ENCODE measurements around the gene ADGRD1. TPM values are rescaled to one million over a fixed set of nuclear protein-coding genes. Genes with fewer than 3 reads are reported as not detected.
A peak's percentile ranks its signal among the peaks of the same experiment; 100 is the strongest.
"Not testable (repeated sequence)": the region's sequence is repeated elsewhere in the genome, so short reads cannot be mapped to it uniquely, and the experiment has no call there.

Gene ADGRD1
- total RNA-seq = 10 to 100 TPM in 2 of 8 experiments, 1 to 10 TPM in 4, under 1 TPM in 2; 0.67 to 25.2 (median 2.9) TPM

- Histone ChIP-seq H3K27ac (no peak within 1 kb of the TSS), H3K4me1 (replicated peaks in 1 of 2) (peaks cover 28 to 31% of the 10 kb centered on the region in 2 donors), H3K4me3 (no peak within 1 kb of the TSS)
- WGBS, 10 experiments = 2 to 71% (median 47%) methylated on average over 1 to 24 of the region's 24 CpGs; no CpG with 5 or more reads in 2 of the 10 experiments
- ATAC-seq (replicated peaks in 6 of 8) = peak; percentile 37 to 79 (median 60)
- in situ Hi-C loops (cut with MboI; ENCODE audit: low pct_unique_long_range_greater_than_20kb in 2 of 9, low sequenced_read_pairs in 9 of 9, unreplicated experiment in 9 of 9) = no loop called here
Observed at GRCh38 chr12:130953771-130954543, at the start of gene ADGRD1. Gene ADGRD1 (plus strand): TSS chr12:130953907. CDS start chr12:130954466, 559 bp downstream.

GRCh38 chr12:130904064-130904463 lies 49.6 kb upstream of the ADGRD1 start:
- in situ Hi-C loops (cut with MboI; ENCODE audit: low pct_unique_long_range_greater_than_20kb in 2 of 9, low sequenced_read_pairs in 9 of 9, unreplicated experiment in 9 of 9) = loop anchor here in 5 of 9 experiments (25.0 kb wide), 5 partner anchors 183 to 1108 kb away; partner anchors contain the start of gene SFSWAP (in 1 of the 5)
- ATAC-seq (replicated peaks in 6 of 8) = no peak
- Histone ChIP-seq H3K4me3 (no peak overlapping the region), H3K4me1 (replicated peaks in 1 of 2) (no peaks in the 10 kb centered on the region), H3K27ac (no peak overlapping the region)
- WGBS, 10 experiments = 17 to 100% (median 78%) methylated on average over 1 to 2 of the region's 2 CpGs; no CpG with 5 or more reads in 1 of the 10 experiments

- in situ Hi-C loops (cut with MboI; ENCODE audit: low pct_unique_long_range_greater_than_20kb in 2 of 9, low sequenced_read_pairs in 9 of 9, unreplicated experiment in 9 of 9) = loop anchor here in 5 of 9 experiments (25.0 kb wide), 5 partner anchors 182 to 1107 kb away; partner anchors contain the start of gene SFSWAP (in 1 of the 5)
- not testable (repeated sequence) for ATAC-seq (replicated peaks in 6 of 8); H3K4me3 ChIP-seq; H3K4me1 ChIP-seq (replicated peaks in 1 of 2); H3K27ac ChIP-seq
- no CpG with 5 or more reads among the region's 31 CpGs for WGBS, 10 experiments
Observed at GRCh38 chr12:130904936-130905455, 48.7 kb upstream of the ADGRD1 start.

- WGBS, 10 experiments = 60 to 90% (median 77%) methylated on average over 1 to 4 of the region's 4 CpGs; no CpG with 5 or more reads in 4 of the 10 experiments
- Histone ChIP-seq H3K4me3 (no peak overlapping the region), H3K27ac (no peak overlapping the region), H3K4me1 (replicated peaks in 1 of 2) (no peaks in the 10 kb centered on the region)
- no peak for ATAC-seq (replicated peaks in 6 of 8)
- in situ Hi-C loops (cut with MboI; ENCODE audit: low pct_unique_long_range_greater_than_20kb in 2 of 9, low sequenced_read_pairs in 9 of 9, unreplicated experiment in 9 of 9) = loop anchor here in 5 of 9 experiments (25.0 kb wide), 5 partner anchors 178 to 1103 kb away; partner anchors contain the start of gene SFSWAP (in 1 of the 5)
Observed at GRCh38 chr12:130909111-130909510, 44.6 kb upstream of the ADGRD1 start.

GRCh38 chr12:130911193-130911592 lies 42.5 kb upstream of the ADGRD1 start:
- 0 to 69% (median 48%) methylated on average over 1 of the region's 1 CpG; no CpG with 5 or more reads in 2 of the 10 experiments for WGBS, 10 experiments
- Histone ChIP-seq H3K4me1 (replicated peaks in 1 of 2) (no peaks in the 10 kb centered on the region), H3K4me3 (no peak overlapping the region), H3K27ac (no peak overlapping the region)
- in situ Hi-C loops (cut with MboI; ENCODE audit: low pct_unique_long_range_greater_than_20kb in 2 of 9, low sequenced_read_pairs in 9 of 9, unreplicated experiment in 9 of 9) = loop anchor here in 5 of 9 experiments (25.0 kb wide), 5 partner anchors 176 to 1101 kb away; partner anchors contain the start of gene SFSWAP (in 1 of the 5)
- ATAC-seq (replicated peaks in 6 of 8) = no peak

- Histone ChIP-seq H3K4me1 (replicated peaks in 1 of 2) (peaks cover 6 to 7% of the 10 kb centered on the region in 2 donors), H3K4me3 (no peak overlapping the region), H3K27ac (no peak overlapping the region)
- no peak for ATAC-seq (replicated peaks in 6 of 8)
- in situ Hi-C loops (cut with MboI; ENCODE audit: low pct_unique_long_range_greater_than_20kb in 2 of 9, low sequenced_read_pairs in 9 of 9, unreplicated experiment in 9 of 9) = loop anchor here in 5 of 9 experiments (25.0 kb wide), 5 partner anchors 175 to 1100 kb away; partner anchors contain the start of gene SFSWAP (in 1 of the 5)
Observed at GRCh38 chr12:130911933-130912332, 41.8 kb upstream of the ADGRD1 start.

GRCh38 chr12:130916241-130916911 lies 37.3 kb upstream of the ADGRD1 start:
- peaks cover 6 to 11% of the 10 kb centered on the region in 2 donors for H3K4me1 ChIP-seq (replicated peaks in 1 of 2)
- ATAC-seq (replicated peaks in 6 of 8) = peak; percentile 59 to 99 (median 96)
- in situ Hi-C loops (cut with MboI; ENCODE audit: low pct_unique_long_range_greater_than_20kb in 2 of 9, low sequenced_read_pairs in 9 of 9, unreplicated experiment in 9 of 9) = loop anchor here in 5 of 9 experiments (25.0 kb wide), 5 partner anchors 171 to 1096 kb away; partner anchors contain the start of gene SFSWAP (in 1 of the 5)
- WGBS, 10 experiments = 3 to 68% (median 13%) methylated on average over 4 to 32 of the region's 37 CpGs; no CpG with 5 or more reads in 1 of the 10 experiments
- peak overlapping the region in 1 of 2 donors; percentile 18 for H3K27ac ChIP-seq
- H3K4me3 ChIP-seq = peak overlapping the region in 3 of 5 donors; percentile 1 to 19 (median 3)

- H3K4me3 ChIP-seq = no peak overlapping the region
- H3K4me1 ChIP-seq (replicated peaks in 1 of 2) = peaks cover 6 to 11% of the 10 kb centered on the region in 2 donors
- no peak for ATAC-seq (replicated peaks in 6 of 8)
- H3K27ac ChIP-seq = no peak overlapping the region
- in situ Hi-C loops (cut with MboI; ENCODE audit: low pct_unique_long_range_greater_than_20kb in 2 of 9, low sequenced_read_pairs in 9 of 9, unreplicated experiment in 9 of 9) = loop anchor here in 5 of 9 experiments (25.0 kb wide), 5 partner anchors 170 to 1095 kb away; partner anchors contain the start of gene SFSWAP (in 1 of the 5)
- 80 to 100% (median 91%) methylated on average over 1 to 5 of the region's 13 CpGs; no CpG with 5 or more reads in 6 of the 10 experiments for WGBS, 10 experiments
Observed at GRCh38 chr12:130917607-130918006, 36.1 kb upstream of the ADGRD1 start.

- in situ Hi-C loops (cut with MboI; ENCODE audit: low pct_unique_long_range_greater_than_20kb in 2 of 9, low sequenced_read_pairs in 9 of 9, unreplicated experiment in 9 of 9) = loop anchor here in 5 of 9 experiments (25.0 kb wide), 5 partner anchors 168 to 1093 kb away; partner anchors contain the start of gene SFSWAP (in 1 of the 5)
- ATAC-seq (replicated peaks in 6 of 8) = no peak
- Histone ChIP-seq H3K4me3 (no peak overlapping the region), H3K4me1 (replicated peaks in 1 of 2) (peaks cover 6 to 11% of the 10 kb centered on the region in 2 donors), H3K27ac (no peak overlapping the region)
- 6 to 50% (median 33%) methylated on average over 1 of the region's 1 CpG; no CpG with 5 or more reads in 1 of the 10 experiments for WGBS, 10 experiments
Observed at GRCh38 chr12:130919086-130919485, 34.6 kb upstream of the ADGRD1 start.

- Histone ChIP-seq H3K4me3 (no peak overlapping the region), H3K4me1 (replicated peaks in 1 of 2) (peaks cover 6 to 11% of the 10 kb centered on the region in 2 donors), H3K27ac (no peak overlapping the region)
- WGBS, 10 experiments = 44 to 92% (median 66%) methylated on average over 3 to 10 of the region's 15 CpGs; no CpG with 5 or more reads in 4 of the 10 experiments
- no peak for ATAC-seq (replicated peaks in 6 of 8)
- in situ Hi-C loops (cut with MboI; ENCODE audit: low pct_unique_long_range_greater_than_20kb in 2 of 9, low sequenced_read_pairs in 9 of 9, unreplicated experiment in 9 of 9) = loop anchor here in 5 of 9 experiments (25.0 kb wide), 5 partner anchors 167 to 1092 kb away; partner anchors contain the start of gene SFSWAP (in 1 of the 5)
Observed at GRCh38 chr12:130920119-130920703, 33.5 kb upstream of the ADGRD1 start.

- peak in 3 of 8 experiments; percentile 65 to 86 (median 84) for ATAC-seq (replicated peaks in 6 of 8)
- H3K27ac ChIP-seq = no peak overlapping the region
- no peak overlapping the region for H3K4me3 ChIP-seq
- in situ Hi-C loops (cut with MboI; ENCODE audit: low pct_unique_long_range_greater_than_20kb in 2 of 9, low sequenced_read_pairs in 9 of 9, unreplicated experiment in 9 of 9) = loop anchor here in 5 of 9 experiments (25.0 kb wide), 5 partner anchors 166 to 1091 kb away; partner anchors contain the start of gene SFSWAP (in 1 of the 5)
- WGBS, 10 experiments = 15 to 97% (median 69%) methylated on average over 3 to 6 of the region's 8 CpGs; no CpG with 5 or more reads in 1 of the 10 experiments
- peaks cover 6 to 11% of the 10 kb centered on the region in 2 donors for H3K4me1 ChIP-seq (replicated peaks in 1 of 2)
Observed at GRCh38 chr12:130920723-130921381, 32.9 kb upstream of the ADGRD1 start.
